ENCODE data around the gene CHGA. TPM values are rescaled to one million over a fixed set of nuclear protein-coding genes. Genes with fewer than 3 reads are reported as not detected.

CHGA gene
- total and polyA plus RNA-seq, 2 experiments from 2014 or later: 40.5 to 61.3 TPM

GRCh38 chr14:92956961-92957360 lies 34.0 kb downstream of the CHGA start:
- H3K36me3 ChIP-seq (replicated peaks; ENCODE audit: insufficient read depth, low read depth): no peaks in the 10 kb centered on the region
- no peaks in the 10 kb centered on the region for H4K20me1 ChIP-seq (ENCODE audit: insufficient read depth, poor library complexity, severe bottlenecking)
- H3K9me3 ChIP-seq (ENCODE audit: low read depth): no peaks in the 10 kb centered on the region
- no peak overlapping the region for H3K4me2 ChIP-seq
- H3K27ac ChIP-seq: no peak overlapping the region
- no peak overlapping the region for H3K4me3 ChIP-seq
- H2AFZ ChIP-seq: no peak overlapping the region
- TF ChIP-seq EZH2phosphoT487 (IDR thresholded peaks at IDR 0.05; ENCODE audit: low read depth, severe bottlenecking, unreplicated experiment) (no peak), CTCF (IDR thresholded peaks at IDR 0.05; ENCODE audit: poor library complexity) (no peak), EZH2 (IDR thresholded peaks at IDR 0.05; ENCODE audit: borderline replicate concordance) (no peak)
- no peaks in the 10 kb centered on the region for H3K9me2 ChIP-seq (replicated peaks; ENCODE audit: insufficient read depth)
- H3K27me3 ChIP-seq: no peaks in the 10 kb centered on the region
- peaks cover 10% of the 10 kb centered on the region for H3K4me1 ChIP-seq (ENCODE audit: insufficient read depth)
- WGBS (ENCODE audit: low lambda C conversion rate, missing lambda C conversion rate): 94% methylated on average over 10 of the region's 11 CpGs
- no peaks in the 10 kb centered on the region for H3K79me2 ChIP-seq
- no peak for DNase-seq (ENCODE audit: low spot score)

- Histone ChIP-seq H3K4me3 (no peak overlapping the region), H3K4me1 (ENCODE audit: insufficient read depth) (peaks cover 15% of the 10 kb centered on the region), H3K9me3 (ENCODE audit: low read depth) (no peaks in the 10 kb centered on the region), H3K27ac (peak overlapping the region; percentile 27), H3K79me2 (no peaks in the 10 kb centered on the region), H3K27me3 (no peaks in the 10 kb centered on the region), H3K36me3 (replicated peaks; ENCODE audit: insufficient read depth, low read depth) (no peaks in the 10 kb centered on the region), H4K20me1 (ENCODE audit: insufficient read depth, poor library complexity, severe bottlenecking) (no peaks in the 10 kb centered on the region), H2AFZ (no peak overlapping the region), H3K4me2 (no peak overlapping the region), H3K9me2 (replicated peaks; ENCODE audit: insufficient read depth) (no peaks in the 10 kb centered on the region)
- DNase-seq (ENCODE audit: low spot score): no peak
- TF ChIP-seq CTCF (IDR thresholded peaks at IDR 0.05; ENCODE audit: poor library complexity) (no peak), EZH2 (IDR thresholded peaks at IDR 0.05; ENCODE audit: borderline replicate concordance) (no peak), EZH2phosphoT487 (IDR thresholded peaks at IDR 0.05; ENCODE audit: low read depth, severe bottlenecking, unreplicated experiment) (no peak)
- 90% methylated on average over 20 of the region's 22 CpGs for WGBS (ENCODE audit: low lambda C conversion rate, missing lambda C conversion rate)
These were observed 35.6 kb downstream of the CHGA start for GRCh38 chr14:92958373-92959188.

- Histone ChIP-seq H3K36me3 (replicated peaks; ENCODE audit: insufficient read depth, low read depth) (no peaks in the 10 kb centered on the region), H4K20me1 (ENCODE audit: insufficient read depth, poor library complexity, severe bottlenecking) (no peaks in the 10 kb centered on the region), H2AFZ (no peak overlapping the region), H3K79me2 (no peaks in the 10 kb centered on the region), H3K9me3 (ENCODE audit: low read depth) (no peaks in the 10 kb centered on the region), H3K4me1 (ENCODE audit: insufficient read depth) (peaks cover 21% of the 10 kb centered on the region), H3K27ac (peak overlapping the region; percentile 27), H3K4me3 (no peak overlapping the region), H3K4me2 (no peak overlapping the region), H3K9me2 (replicated peaks; ENCODE audit: insufficient read depth) (no peaks in the 10 kb centered on the region), H3K27me3 (no peaks in the 10 kb centered on the region)
- DNase-seq (ENCODE audit: low spot score): no peak
- TF ChIP-seq CTCF (IDR thresholded peaks at IDR 0.05; ENCODE audit: poor library complexity) (no peak), EZH2phosphoT487 (IDR thresholded peaks at IDR 0.05; ENCODE audit: low read depth, severe bottlenecking, unreplicated experiment) (no peak), EZH2 (IDR thresholded peaks at IDR 0.05; ENCODE audit: borderline replicate concordance) (no peak)
- WGBS (ENCODE audit: low lambda C conversion rate, missing lambda C conversion rate): 59% methylated on average over 7 of the region's 10 CpGs
These were observed 36.2 kb downstream of the CHGA start for GRCh38 chr14:92959189-92959531.

Data from hepatocyte (in vitro differentiated cells).